ENCODE measurements around the gene ABCB11. TPM values are rescaled to one million over a fixed set of nuclear protein-coding genes. Genes with fewer than 3 reads are reported as not detected.
"Not testable (repeated sequence)": the region's sequence is repeated elsewhere in the genome, so short reads cannot be mapped to it uniquely, and the experiment has no call there.

Gene ABCB11
- total RNA-seq, 1 experiment from 2014 or later: 0.12 TPM

DNA sequence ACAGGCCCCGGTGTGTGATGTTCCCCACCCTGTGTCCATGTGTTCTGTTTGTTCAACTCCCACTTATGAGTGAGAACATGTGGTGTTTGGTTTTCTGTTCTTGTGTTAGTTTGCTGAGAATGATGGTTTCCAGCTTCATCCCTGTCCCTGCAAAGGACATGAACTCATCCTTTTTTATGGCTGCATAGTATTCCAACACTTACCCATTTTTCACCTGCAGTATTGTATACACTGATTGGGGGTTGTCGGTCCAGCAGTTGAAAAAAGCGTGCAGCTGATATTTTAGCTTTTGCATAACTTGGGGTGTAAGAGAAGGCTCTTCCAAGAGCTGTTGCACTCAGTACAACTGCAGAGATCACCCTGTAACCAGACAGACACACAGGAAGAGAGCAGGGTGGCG lies 99.0 kb downstream of the ABCB11 start:
- intact Hi-C loops (cut with micrococcal nuclease); H3K36me3 ChIP-seq (ENCODE audit: control insufficient read depth in 1 of 2, insufficient read depth in 2 of 2, low read length in 2 of 2); RAD21 ChIA-PET (ENCODE audit: low non-redundant PET in 1 of 2, low total read pairs in 2 of 2, uncharacterized antibody in 2 of 2, unreplicated experiment in 2 of 2); H3K27me3 ChIP-seq (ENCODE audit: insufficient read depth, low read length); H3K4me1 ChIP-seq (ENCODE audit: control insufficient read depth in 1 of 2, insufficient read depth in 2 of 2, low read length in 2 of 2); H3K9me2 ChIP-seq (ENCODE audit: insufficient read depth); POLR2A ChIA-PET; H3K4me2 ChIP-seq (ENCODE audit: low read length); H3K27ac ChIP-seq (ENCODE audit: low read depth, low read length); H3K9me3 ChIP-seq (ENCODE audit: control insufficient read depth in 1 of 2, insufficient read depth in 1 of 2, low read depth in 1 of 2, low read length in 2 of 2); BruUV-seq (replicated peaks); CTCF ChIA-PET; H3K79me2 ChIP-seq (ENCODE audit: insufficient read depth, low read length); H3K9ac ChIP-seq (ENCODE audit: low read length); H3K4me3 ChIP-seq (replicated peaks in 1 of 2; ENCODE audit: low read depth in 1 of 2, low read length in 2 of 2); H4K20me1 ChIP-seq (ENCODE audit: insufficient read depth); DNase-seq (ENCODE audit: low read depth, low spot score); ATAC-seq; H2AFZ ChIP-seq (ENCODE audit: low read depth, low read length, poor library complexity, severe bottlenecking): not testable (repeated sequence)

DNA sequence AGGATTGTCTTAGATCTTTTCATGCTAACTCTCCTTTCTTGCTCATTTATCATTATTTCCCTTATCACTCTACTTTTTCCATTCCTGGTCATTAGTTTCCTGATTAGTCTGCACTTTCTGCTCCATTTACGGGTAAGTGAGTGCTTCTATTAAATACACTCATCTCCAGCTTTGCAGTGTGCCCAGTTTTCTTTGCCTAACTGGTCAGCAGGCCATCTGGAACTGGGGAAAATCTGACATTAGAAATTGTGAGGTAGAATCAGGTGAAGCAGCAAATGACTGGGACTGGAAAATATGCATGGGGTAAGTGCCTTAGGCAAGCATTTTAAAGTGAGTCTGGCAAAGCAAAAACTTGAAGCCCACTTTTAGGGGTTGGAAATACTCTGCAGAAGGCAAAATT lies 100.9 kb downstream of the ABCB11 start:
- DNase-seq (ENCODE audit: low read depth, low spot score) (no peak), ATAC-seq (no peak)
- Histone ChIP-seq H3K9ac (ENCODE audit: low read length) (no peak overlapping the region), H3K79me2 (ENCODE audit: insufficient read depth, low read length) (no peaks in the 10 kb centered on the region), H3K27ac (ENCODE audit: low read depth, low read length) (no peak overlapping the region), H3K9me3 (ENCODE audit: control insufficient read depth in 1 of 2, insufficient read depth in 1 of 2, low read depth in 1 of 2, low read length in 2 of 2) (no peaks in the 10 kb centered on the region), H3K4me2 (ENCODE audit: low read length) (no peak overlapping the region), H3K4me1 (ENCODE audit: control insufficient read depth in 1 of 2, insufficient read depth in 2 of 2, low read length in 2 of 2) (no peaks in the 10 kb centered on the region), H2AFZ (ENCODE audit: low read depth, low read length, poor library complexity, severe bottlenecking) (no peak overlapping the region), H3K4me3 (replicated peaks in 1 of 2; ENCODE audit: low read depth in 1 of 2, low read length in 2 of 2) (no peak overlapping the region), H3K9me2 (ENCODE audit: insufficient read depth) (no peaks in the 10 kb centered on the region), H3K36me3 (ENCODE audit: control insufficient read depth in 1 of 2, insufficient read depth in 2 of 2, low read length in 2 of 2) (no peaks in the 10 kb centered on the region), H4K20me1 (ENCODE audit: insufficient read depth) (no peaks in the 10 kb centered on the region), H3K27me3 (ENCODE audit: insufficient read depth, low read length) (no peaks in the 10 kb centered on the region)
- ChIA-PET CTCF (no interaction called here), POLR2A (no interaction called here), RAD21 (ENCODE audit: low non-redundant PET in 1 of 2, low total read pairs in 2 of 2, uncharacterized antibody in 2 of 2, unreplicated experiment in 2 of 2) (no interaction called here)
- BruUV-seq (replicated peaks): no TSS peak
- TF ChIP-seq FOSL1 (IDR thresholded peaks at IDR 0.05; ENCODE audit: low read depth) (no peak), SP1 (IDR thresholded peaks at IDR 0.05; ENCODE audit: low read depth) (no peak), ELF1 (IDR thresholded peaks at IDR 0.05; ENCODE audit: borderline replicate concordance, low read depth) (no peak), POLR2AphosphoS5 (IDR thresholded peaks at IDR 0.05; ENCODE audit: low read depth, low read length) (no peak), YY1 (IDR thresholded peaks at IDR 0.05; ENCODE audit: extremely low read depth, insufficient replicate concordance, low read depth, low read length) (no peak), EZH2phosphoT487 (IDR thresholded peaks at IDR 0.05; ENCODE audit: borderline replicate concordance) (no peak), EGR1 (IDR thresholded peaks at IDR 0.05; ENCODE audit: low read depth) (no peak), TCF7L2 (IDR thresholded peaks at IDR 0.05; ENCODE audit: borderline replicate concordance, extremely low read depth, insufficient read depth, insufficient read length) (no peak)
- TF ChIP-seq, protein P1, sequence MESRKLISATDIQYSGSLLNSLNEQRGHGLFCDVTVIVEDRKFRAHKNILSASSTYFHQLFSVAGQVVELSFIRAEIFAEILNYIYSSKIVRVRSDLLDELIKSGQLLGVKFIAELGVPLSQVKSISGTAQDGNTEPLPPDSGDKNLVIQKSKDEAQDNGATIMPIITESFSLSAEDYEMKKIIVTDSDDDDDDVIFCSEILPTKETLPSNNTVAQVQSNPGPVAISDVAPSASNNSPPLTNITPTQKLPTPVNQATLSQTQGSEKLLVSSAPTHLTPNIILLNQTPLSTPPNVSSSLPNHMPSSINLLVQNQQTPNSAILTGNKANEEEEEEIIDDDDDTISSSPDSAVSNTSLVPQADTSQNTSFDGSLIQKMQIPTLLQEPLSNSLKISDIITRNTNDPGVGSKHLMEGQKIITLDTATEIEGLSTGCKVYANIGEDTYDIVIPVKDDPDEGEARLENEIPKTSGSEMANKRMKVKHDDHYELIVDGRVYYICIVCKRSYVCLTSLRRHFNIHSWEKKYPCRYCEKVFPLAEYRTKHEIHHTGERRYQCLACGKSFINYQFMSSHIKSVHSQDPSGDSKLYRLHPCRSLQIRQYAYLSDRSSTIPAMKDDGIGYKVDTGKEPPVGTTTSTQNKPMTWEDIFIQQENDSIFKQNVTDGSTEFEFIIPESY (IDR thresholded peaks at IDR 0.05; ENCODE audit: extremely low read depth, insufficient replicate concordance, low read length): no peak
- TF ChIP-seq, protein P2, sequence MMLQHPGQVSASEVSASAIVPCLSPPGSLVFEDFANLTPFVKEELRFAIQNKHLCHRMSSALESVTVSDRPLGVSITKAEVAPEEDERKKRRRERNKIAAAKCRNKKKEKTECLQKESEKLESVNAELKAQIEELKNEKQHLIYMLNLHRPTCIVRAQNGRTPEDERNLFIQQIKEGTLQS (IDR thresholded peaks at IDR 0.05): no peak
- intact Hi-C loops (cut with micrococcal nuclease): no loop called here

All from HCT116 (cell line).